ENCODE results near the gene TEX10.
"Not testable (repeated sequence)": the region's sequence is repeated elsewhere in the genome, so short reads cannot be mapped to it uniquely, and the experiment has no call there.

TEX10 gene

GRCh38 chr9:100352727-100353505 lies at the start of gene TEX10:
TSS of gene TEX10 (minus strand) at chr9:100352942. CDS start at chr9:100349363, 3,579 bp downstream.
- peak; percentile 89 to 92 for DNase-seq

- no peak for DNase-seq
Observed at GRCh38 chr9:100401042-100401441, 48.3 kb upstream of the TEX10 start.

GRCh38 chr9:100397529-100398266 lies 45.0 kb upstream of the TEX10 start:
- DNase-seq: no peak

GRCh38 chr9:100396769-100397168 lies 44.0 kb upstream of the TEX10 start:
- no peak for DNase-seq

- no peak for DNase-seq
Observed at GRCh38 chr9:100394816-100395215, 42.1 kb upstream of the TEX10 start.

GRCh38 chr9:100394032-100394695 lies 41.4 kb upstream of the TEX10 start:
- DNase-seq: no peak

- not testable (repeated sequence) for DNase-seq
Observed at GRCh38 chr9:100392989-100393388, 40.2 kb upstream of the TEX10 start.

- no peak for DNase-seq
Observed at GRCh38 chr9:100379862-100380261, 27.1 kb upstream of the TEX10 start.

GRCh38 chr9:100377015-100377414 lies 24.3 kb upstream of the TEX10 start:
- no peak for DNase-seq

- no peak for DNase-seq
Observed at GRCh38 chr9:100375658-100376057, 22.9 kb upstream of the TEX10 start.

- DNase-seq: no peak
Observed at GRCh38 chr9:100372648-100373047, 19.9 kb upstream of the TEX10 start.

GRCh38 chr9:100370064-100370723 lies 17.5 kb upstream of the TEX10 start:
- DNase-seq: no peak

- no peak for DNase-seq
Observed at GRCh38 chr9:100368672-100369071, 15.9 kb upstream of the TEX10 start.

GRCh38 chr9:100366121-100366520 lies 13.4 kb upstream of the TEX10 start:
- no peak for DNase-seq

GRCh38 chr9:100364013-100364412 lies 11.3 kb upstream of the TEX10 start:
- no peak for DNase-seq

GRCh38 chr9:100359057-100359456 lies 6.3 kb upstream of the TEX10 start:
- no peak for DNase-seq

GRCh38 chr9:100357501-100357900 lies 4.8 kb upstream of the TEX10 start:
- no peak for DNase-seq

GRCh38 chr9:100355561-100355960 lies 2.8 kb upstream of the TEX10 start:
- peak in 1 of 2 experiments; percentile 42 for DNase-seq

GRCh38 chr9:100354121-100354800 lies 1.5 kb upstream of the TEX10 start:
- no peak for DNase-seq

GRCh38 chr9:100352201-100352726 lies 478 bp downstream of the TEX10 start:
- peak in 1 of 2 experiments; percentile 6 for DNase-seq

GRCh38 chr9:100351508-100351907 lies 1.2 kb downstream of the TEX10 start:
- no peak for DNase-seq

- no peak for DNase-seq
Observed at GRCh38 chr9:100350188-100350587, 2.6 kb downstream of the TEX10 start.
